ENCODE data around the gene IQCC.

IQCC gene

DNA sequence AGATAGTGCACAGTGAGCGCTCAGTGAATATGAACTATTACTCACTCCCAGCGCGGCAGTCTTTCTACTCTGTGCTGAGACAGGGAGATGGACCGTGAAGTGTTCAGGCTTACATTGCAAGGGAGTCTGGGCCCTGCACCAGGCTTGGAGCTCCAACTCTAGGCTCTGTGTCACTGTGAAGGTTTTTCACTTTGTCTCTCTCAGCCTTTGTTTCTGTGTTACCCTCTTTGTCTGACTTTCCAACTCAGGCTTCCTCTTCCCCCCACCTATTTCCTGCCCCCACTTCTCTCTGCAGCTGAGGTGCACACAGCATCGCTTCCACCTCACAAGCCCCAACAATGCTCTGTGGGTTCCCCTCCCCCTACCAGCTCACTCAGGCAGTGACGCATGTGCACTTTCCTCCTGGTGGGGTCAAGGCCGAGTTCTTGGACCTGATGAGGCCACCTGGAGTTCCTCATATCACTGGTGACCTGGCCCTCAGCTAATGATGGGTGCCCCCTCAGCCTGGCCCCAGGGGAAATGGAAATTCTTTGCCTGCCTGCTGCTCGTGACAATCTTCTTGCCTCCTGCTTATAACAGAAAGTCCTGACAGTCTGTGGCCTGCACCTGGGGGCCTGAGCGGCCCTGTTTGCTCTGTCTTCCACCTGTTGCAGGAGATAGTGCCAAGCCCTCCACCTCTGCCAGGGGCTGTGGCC lies 44.5 kb downstream of the IQCC start:
- Histone ChIP-seq H3K4me1 (ENCODE audit: insufficient read depth, low read length) (peaks cover 13% of the 10 kb centered on the region), H3K9me3 (ENCODE audit: insufficient read depth, low read depth, low read length) (no peaks in the 10 kb centered on the region), H3K27ac (ENCODE audit: low read depth, low read length) (no peak overlapping the region), H3K9ac (ENCODE audit: low read depth, low read length) (no peak overlapping the region), H3K27me3 (ENCODE audit: insufficient read depth, low read length) (no peaks in the 10 kb centered on the region), H3K36me3 (ENCODE audit: insufficient read depth, low read length) (no peaks in the 10 kb centered on the region), H3K4me3 (ENCODE audit: low read length) (no peak overlapping the region)
- WGBS, result 65% methylated on average over 9 of the region's 9 CpGs

DNA sequence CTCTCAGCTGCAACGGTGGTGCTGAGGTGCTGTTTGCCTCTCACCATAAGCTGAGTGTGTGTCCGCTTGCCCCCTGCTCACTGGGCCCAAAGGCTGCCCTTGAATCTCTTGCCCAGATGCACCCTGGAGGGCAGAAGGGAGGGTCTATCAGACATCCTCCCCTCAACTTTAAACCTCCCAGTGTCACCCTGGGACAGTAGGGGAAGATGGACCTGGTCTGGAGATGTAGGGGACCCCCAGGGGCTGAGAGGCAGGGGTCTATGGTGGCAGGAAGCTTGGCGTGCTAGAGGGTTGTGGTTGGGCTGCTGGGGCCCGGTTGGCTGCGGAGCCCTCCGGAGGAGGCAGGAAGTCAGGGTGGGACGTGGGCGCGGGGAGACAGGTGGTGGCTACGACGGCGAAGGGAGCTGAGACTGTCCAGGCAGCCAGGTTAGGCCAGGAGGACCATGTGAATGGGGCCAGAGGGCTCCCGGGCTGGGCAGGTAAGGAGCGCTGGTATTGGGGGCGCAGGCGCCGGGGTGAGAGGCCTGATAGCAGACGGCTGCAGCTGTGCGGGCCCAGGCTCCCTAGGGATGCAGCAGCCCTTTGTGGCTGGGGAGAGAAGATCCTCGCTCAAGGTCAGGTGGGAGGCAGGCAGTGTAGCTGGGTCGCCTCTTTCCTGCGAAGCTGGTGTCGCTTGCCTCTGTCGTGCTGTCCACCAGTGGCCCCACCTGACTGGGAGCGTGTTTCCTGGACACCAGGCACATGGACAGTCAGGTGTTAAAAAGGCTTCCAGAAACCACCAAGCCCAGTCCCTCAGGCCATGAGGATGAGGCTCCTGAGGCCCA lies 45.6 kb downstream of the IQCC start, which contains the start of gene LCK:
TSS of gene LCK (plus strand) at position 373 of the 824 bp plus-strand sequence. CDS start 23,065 bp downstream, outside the sequence.
- H3K9ac ChIP-seq (ENCODE audit: low read depth, low read length), result no peak within 1 kb of the TSS
- peaks cover 13% of the 10 kb centered on the region for H3K4me1 ChIP-seq (ENCODE audit: insufficient read depth, low read length)
- WGBS, result 89% methylated on average over 25 of the region's 25 CpGs
- no peak within 1 kb of the TSS for H3K4me3 ChIP-seq (ENCODE audit: low read length)
- H3K27ac ChIP-seq (ENCODE audit: low read depth, low read length), result no peak within 1 kb of the TSS
- no peaks in the 10 kb centered on the region for H3K9me3 ChIP-seq (ENCODE audit: insufficient read depth, low read depth, low read length)
- H3K36me3 ChIP-seq (ENCODE audit: insufficient read depth, low read length), result no peaks in the 10 kb centered on the region
- H3K27me3 ChIP-seq (ENCODE audit: insufficient read depth, low read length), result no peaks in the 10 kb centered on the region

- 0 out of 2 replicates have a peak, but pooled peaks cover under 1% of the 10 kb centered on the region for H3K4me1 ChIP-seq (ENCODE audit: insufficient read depth, low read length)
- no peak overlapping the region for H3K4me3 ChIP-seq (ENCODE audit: low read length)
- H3K9me3 ChIP-seq (ENCODE audit: insufficient read depth, low read depth, low read length), result no peaks in the 10 kb centered on the region
- no peak overlapping the region for H3K27ac ChIP-seq (ENCODE audit: low read depth, low read length)
- no peaks in the 10 kb centered on the region for H3K36me3 ChIP-seq (ENCODE audit: insufficient read depth, low read length)
- 95% methylated on average over 10 of the region's 10 CpGs for WGBS
- H3K27me3 ChIP-seq (ENCODE audit: insufficient read depth, low read length), result no peaks in the 10 kb centered on the region
- H3K9ac ChIP-seq (ENCODE audit: low read depth, low read length), result no peak overlapping the region
Observed at GRCh38 chr1:32255072-32256071, 49.9 kb downstream of the IQCC start.

DNA sequence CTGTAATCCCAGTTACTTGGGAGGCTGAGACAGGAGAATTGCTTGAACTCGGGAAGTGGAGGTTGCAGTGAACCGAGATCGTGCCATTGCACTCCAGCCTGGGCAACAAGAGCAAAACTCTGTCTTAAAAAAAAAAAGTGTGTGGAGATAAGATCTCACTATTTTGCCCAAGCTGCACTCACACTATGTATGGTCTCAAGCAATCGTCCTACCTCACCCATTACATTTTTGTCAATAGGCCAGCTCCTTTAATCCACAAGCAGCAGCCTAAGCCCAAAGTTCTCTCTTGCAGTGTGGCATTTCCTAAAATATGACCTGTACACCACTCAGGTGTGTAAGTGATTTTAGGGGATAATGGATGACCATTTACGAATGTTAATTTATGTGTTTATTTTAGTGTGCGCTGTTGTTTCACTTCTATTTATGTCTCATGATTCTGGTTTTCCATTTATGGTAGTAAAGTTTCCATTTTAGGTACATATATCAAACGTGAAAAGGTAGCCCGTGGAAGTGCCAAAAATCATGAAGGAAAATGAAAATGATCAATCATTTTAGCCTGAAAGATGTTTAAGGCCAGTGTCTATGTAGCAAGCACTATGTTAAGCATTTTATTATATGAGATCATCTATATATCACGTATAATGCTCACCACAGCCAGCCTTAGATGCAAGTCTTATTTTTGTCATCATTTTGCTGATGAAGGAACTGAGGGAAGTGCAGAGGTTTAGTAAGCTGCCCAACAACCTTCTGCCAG lies 51.2 kb downstream of the IQCC start:
- H3K9ac ChIP-seq (ENCODE audit: low read depth, low read length), result no peak overlapping the region
- 94% methylated on average over 8 of the region's 9 CpGs for WGBS
- no peak overlapping the region for H3K27ac ChIP-seq (ENCODE audit: low read depth, low read length)
- no peaks in the 10 kb centered on the region for H3K27me3 ChIP-seq (ENCODE audit: insufficient read depth, low read length)
- H3K4me1 ChIP-seq (ENCODE audit: insufficient read depth, low read length), result no peaks in the 10 kb centered on the region
- no peaks in the 10 kb centered on the region for H3K9me3 ChIP-seq (ENCODE audit: insufficient read depth, low read depth, low read length)
- no peaks in the 10 kb centered on the region for H3K36me3 ChIP-seq (ENCODE audit: insufficient read depth, low read length)
- no peak overlapping the region for H3K4me3 ChIP-seq (ENCODE audit: low read length)

- Histone ChIP-seq H3K9me3 (ENCODE audit: insufficient read depth, low read depth, low read length) (no peaks in the 10 kb centered on the region), H3K36me3 (ENCODE audit: insufficient read depth, low read length) (no peaks in the 10 kb centered on the region), H3K4me3 (ENCODE audit: low read length) (no peak overlapping the region), H3K27ac (ENCODE audit: low read depth, low read length) (no peak overlapping the region), H3K27me3 (ENCODE audit: insufficient read depth, low read length) (no peaks in the 10 kb centered on the region), H3K4me1 (ENCODE audit: insufficient read depth, low read length) (no peaks in the 10 kb centered on the region), H3K9ac (ENCODE audit: low read depth, low read length) (no peak overlapping the region)
- 94% methylated on average over 6 of the region's 6 CpGs for WGBS
Observed at GRCh38 chr1:32257227-32257508, 51.7 kb downstream of the IQCC start.

Measured in HUES64 (cell line).